Stomach (tissue), 4 donors: ENCODE measurements around the gene PDE3B.

ENCODE experiments used
- EP300 ChIP-seq: sonication (generic); formaldehyde crosslinking; IDR thresholded peaks from one replicate; pipeline ENCODE4 v1.6.1; 2017; ENCODE audit warnings: antibody characterized with exemption
- POLR2A ChIP-seq, 4 donors: fragments of 450-650 bp; IDR thresholded peaks; one replicate each; pipeline ENCODE4 v1.6.1; 2016; ENCODE audit warnings: antibody characterized with exemption in 4 of 4, control low read depth in 2 of 4, mild to moderate bottlenecking in 1 of 4, moderate library complexity in 1 of 4
- POLR2AphosphoS5 ChIP-seq, 3 donors: sonication (generic); formaldehyde crosslinking; IDR thresholded peaks; one replicate each; pipeline ENCODE4 v1.6.1; 2016; ENCODE audit warnings: antibody characterized with exemption in 3 of 3
- TF ChIP-seq, protein P1 (sequence below), 7 experiments: fragments of 450-650 bp in 4 of 7; fragments of 200-600 bp in 3 of 7; sonication (generic) in 3 of 7; IDR thresholded peaks; one replicate each; pipeline ENCODE4 v1.5.1; 2016 to 2019; ENCODE audit warnings: antibody characterized with exemption in 7 of 7, control low read depth in 2 of 7, mild to moderate bottlenecking in 1 of 7

DNA sequence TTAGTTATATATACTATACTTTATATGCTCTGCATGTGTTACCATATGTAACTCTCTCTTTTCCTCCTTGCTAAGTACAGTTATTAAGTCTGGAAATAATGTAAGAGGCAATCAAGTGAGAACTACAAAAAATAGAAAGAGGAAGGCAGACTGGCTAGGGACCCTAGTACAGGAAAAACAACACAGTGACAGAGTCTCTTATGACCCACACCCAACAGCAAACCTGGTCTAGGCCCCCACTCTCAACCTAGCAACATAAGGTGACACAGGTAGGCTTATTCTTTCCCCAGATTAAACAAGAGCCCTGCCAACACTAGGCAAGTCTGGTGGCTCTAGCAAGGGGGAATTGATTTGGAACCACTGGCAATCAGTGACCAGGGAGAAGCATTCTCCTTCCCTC lies 132.3 kb downstream of the PDE3B start:
- TF ChIP-seq, protein P1, sequence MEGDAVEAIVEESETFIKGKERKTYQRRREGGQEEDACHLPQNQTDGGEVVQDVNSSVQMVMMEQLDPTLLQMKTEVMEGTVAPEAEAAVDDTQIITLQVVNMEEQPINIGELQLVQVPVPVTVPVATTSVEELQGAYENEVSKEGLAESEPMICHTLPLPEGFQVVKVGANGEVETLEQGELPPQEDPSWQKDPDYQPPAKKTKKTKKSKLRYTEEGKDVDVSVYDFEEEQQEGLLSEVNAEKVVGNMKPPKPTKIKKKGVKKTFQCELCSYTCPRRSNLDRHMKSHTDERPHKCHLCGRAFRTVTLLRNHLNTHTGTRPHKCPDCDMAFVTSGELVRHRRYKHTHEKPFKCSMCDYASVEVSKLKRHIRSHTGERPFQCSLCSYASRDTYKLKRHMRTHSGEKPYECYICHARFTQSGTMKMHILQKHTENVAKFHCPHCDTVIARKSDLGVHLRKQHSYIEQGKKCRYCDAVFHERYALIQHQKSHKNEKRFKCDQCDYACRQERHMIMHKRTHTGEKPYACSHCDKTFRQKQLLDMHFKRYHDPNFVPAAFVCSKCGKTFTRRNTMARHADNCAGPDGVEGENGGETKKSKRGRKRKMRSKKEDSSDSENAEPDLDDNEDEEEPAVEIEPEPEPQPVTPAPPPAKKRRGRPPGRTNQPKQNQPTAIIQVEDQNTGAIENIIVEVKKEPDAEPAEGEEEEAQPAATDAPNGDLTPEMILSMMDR (IDR thresholded peaks at IDR 0.05): no peak
- TF ChIP-seq POLR2A (IDR thresholded peaks at IDR 0.05) (no peak), POLR2AphosphoS5 (IDR thresholded peaks at IDR 0.05) (no peak), EP300 (no peak)
